NCI-H1436 (cell line): ENCODE data around the gene MAFG.
A peak's percentile ranks its signal among the peaks of the same experiment; 100 is the strongest.
"Not testable (repeated sequence)": the region's sequence is repeated elsewhere in the genome, so short reads cannot be mapped to it uniquely, and the experiment has no call there.

Source experiments
- DNase-seq: peaks from one replicate; lab custom pipeline; 2025; lab: John Stamatoyannopoulos, UW

Gene MAFG

DNA sequence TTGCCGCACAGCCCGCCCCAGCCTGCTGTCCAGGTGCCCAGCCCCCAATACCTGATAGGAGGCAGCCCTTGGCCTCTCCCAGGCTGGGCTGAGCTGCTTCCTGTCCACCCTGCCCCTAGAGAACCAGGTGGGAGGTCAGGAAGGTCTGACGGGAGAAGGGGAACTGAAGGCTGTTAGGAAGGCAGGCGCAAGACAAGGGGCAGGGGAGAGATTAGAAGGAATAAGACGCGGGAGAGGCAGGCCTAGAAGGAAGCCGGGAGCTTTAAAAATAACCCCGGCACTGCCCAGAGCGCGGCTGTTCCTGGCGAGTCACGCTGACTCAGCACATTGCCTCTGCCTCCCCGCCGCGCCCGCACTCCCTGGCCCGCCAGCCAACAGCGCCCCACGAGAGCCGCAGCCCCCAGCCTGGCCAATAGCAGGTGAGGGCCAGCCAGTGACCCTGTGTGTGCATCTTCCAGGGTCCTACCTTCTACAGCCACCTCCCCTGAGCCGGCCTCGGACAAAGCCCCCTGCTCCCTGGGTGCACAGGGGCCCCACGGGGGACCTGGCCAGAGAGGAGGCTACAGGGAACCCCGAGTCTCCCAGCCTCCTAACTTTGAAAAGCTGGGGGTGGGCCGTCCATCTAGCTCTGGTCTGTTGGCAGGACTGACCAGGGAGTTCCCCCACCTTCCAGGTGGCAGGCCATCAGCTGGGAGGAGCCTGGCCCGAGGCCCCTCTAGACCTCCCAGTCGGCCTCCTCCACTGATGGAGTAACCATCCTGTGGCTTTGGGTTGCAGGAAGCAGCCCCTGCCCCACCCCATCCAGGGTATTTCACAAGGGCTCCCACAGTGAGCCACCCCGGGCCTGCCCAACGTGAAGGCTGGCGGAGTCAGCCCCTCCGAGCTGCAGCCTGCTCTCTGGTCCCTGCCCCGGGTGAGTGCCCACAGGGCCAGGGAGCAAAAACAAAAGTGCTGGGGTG is 4.0 kb downstream of the MAFG start:
- no peak for DNase-seq

GRCh38 chr17:81922566-81923301 is 4.8 kb downstream of the MAFG start:
- no peak for DNase-seq

- DNase-seq, result no peak
Observed at GRCh38 chr17:81921996-81922565, 5.5 kb downstream of the MAFG start.

DNA sequence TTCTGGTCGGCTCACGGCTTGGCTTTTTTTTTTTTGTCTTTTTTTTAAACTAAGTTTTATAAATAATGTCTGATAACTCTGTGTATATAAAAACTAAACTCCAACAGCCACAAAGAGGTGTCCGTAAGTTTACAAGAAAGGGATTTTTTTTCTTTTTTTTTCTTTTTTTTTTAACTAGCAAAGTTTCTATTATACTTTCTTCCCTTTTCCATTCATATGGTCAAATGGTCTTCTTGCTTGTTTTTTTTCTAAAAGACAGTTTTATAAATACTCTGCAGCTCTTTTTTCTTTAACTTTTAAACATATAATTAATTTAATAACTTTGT is 6.0 kb downstream of the MAFG start:
- DNase-seq, result no peak

DNA sequence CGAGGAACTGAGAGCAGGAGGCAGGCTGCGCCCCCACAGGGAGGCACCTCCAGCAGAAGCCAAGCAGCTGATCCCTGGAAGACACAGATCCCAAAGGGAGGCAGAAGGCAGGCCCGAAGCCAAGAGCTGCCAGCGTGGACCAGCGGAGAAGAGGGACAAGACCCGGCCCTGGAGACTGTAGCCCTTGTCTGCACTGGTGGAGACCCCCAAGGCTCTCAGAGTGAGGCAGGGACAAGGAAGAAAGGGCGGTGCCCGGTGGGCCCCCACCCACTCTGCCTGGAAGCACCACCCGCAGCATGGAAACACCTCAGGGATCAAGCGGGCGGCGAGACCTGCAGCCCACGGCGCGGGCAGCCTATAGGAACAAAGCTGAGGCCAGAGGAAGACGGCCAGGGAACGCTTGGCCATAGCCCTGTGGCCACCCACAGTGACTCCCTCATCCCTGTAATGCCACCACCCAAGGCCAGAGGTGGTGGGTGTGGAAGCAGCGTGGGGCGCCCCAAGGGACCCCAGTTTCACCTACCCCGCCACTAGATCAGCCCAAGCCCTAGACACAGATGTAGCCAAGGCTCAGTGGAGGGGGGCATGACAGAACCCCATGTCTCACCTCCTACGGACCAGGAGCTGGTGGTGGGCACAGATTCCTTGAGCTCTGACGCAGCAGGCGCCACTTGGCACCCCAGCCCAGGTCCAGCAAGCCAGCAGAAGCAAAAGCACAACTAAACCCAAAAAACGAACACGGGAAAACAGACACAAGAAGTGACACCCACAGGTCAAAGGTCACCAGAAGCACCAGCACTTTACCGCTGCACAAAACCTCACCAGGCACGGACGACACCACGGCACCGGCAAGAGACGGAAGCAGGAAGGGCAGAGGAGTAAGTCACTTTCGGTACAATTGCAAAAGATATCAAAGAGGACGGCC is 6.7 kb downstream of the MAFG start:
- DNase-seq, result no peak

- no peak for DNase-seq
Observed at GRCh38 chr17:81918832-81919545, 8.5 kb downstream of the MAFG start.

DNA sequence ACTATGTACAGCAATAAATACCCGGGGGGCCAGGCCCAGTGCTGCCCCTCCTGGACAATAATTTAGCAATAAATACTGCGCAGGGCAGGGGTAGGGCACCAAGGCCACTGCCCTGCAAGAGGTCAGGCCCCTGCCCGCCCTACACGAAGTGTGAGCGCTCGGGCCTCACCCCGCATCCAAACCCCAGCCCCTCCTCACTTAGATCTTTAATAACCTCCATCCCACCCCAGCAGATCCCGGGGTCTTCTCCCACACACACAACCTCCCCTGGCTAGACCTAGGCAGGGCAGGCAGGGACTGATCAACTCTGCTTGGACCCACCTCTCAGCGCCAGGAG is 9.2 kb downstream of the MAFG start:
- DNase-seq, result not testable (repeated sequence)

- peak; percentile 89 for DNase-seq
Observed at GRCh38 chr17:81917565-81918332, 9.8 kb downstream of the MAFG start, which contains the start of gene SIRT7. SIRT7 (minus strand) TSS chr17:81918176; CDS start chr17:81918131, 45 bp downstream.

DNA sequence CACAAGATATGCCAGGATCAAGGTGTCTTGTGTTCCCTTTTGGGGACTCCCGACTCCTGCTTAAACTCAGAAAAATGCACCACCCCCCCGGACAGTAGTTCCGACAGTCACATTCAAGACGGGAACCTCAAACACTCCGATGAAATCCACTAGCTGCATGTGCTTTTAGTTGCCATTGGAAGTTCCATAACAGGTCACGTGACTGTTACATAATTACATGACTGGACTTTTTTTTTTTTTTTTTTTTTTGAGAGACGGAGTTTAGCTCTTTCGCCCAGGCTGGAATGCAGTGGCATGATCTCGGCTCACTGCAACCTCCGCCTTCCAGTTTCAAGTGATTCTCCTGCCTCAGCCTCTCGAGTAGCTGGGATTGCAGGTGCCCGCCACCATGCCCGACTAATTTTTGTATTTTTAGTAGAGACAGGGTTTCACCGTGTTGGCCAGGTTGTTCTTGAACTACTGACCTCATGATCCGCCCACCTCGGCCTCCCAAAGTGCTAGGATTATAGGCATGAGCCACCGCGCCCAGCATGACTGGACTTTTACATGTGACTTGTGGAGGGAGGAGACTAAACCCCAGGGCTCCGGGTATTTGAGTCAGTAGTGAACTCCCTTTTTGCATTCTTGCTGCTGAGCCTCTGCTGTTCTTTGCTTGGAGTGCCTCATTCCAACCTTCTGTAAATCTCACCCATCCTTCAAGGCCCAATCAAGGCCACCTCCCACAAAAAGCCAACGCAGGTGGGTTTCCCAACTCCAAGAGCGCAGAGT is 11.1 kb downstream of the MAFG start:
- DNase-seq, result no peak

GRCh38 chr17:81915331-81915730 is 12.2 kb downstream of the MAFG start:
- DNase-seq, result no peak

DNA sequence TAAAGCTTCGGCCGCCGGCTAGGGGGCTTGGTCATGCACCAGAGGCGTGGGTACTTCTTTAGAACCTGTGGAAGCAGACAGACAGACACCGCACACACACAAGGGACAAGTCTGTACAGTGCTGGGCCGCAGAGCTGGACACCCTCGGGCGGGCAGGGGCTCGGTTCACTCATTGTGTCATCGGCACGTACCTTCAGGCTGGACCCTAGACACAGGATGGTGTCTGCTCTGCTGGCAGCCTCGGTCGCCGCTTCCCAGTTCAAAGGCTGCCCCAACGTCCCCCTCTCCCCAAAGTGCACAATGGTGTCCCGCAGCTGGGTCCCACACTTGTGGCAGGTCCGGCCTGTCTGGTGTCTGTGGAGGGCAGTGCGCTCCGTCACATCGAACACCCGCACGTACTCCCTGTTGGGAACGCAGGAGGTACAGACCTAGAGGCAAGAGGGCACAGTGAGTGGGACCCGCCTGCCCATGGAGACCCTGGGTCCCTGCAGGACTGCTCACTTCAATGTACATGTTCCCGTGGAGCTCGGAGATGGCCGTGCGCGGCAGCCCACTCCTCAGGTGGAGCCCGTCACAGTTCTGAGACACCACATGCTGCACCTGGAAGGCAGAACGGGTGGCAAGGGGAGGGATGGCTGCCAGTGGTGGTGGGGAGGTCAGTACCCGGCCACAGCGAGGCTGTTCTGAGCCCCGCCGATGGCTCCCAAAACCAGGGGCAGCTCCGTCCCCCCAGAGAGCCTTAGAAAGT is 13.3 kb downstream of the MAFG start:
- DNase-seq, result no peak

GRCh38 chr17:81913394-81914102 is 14.0 kb downstream of the MAFG start:
- no peak for DNase-seq

DNA sequence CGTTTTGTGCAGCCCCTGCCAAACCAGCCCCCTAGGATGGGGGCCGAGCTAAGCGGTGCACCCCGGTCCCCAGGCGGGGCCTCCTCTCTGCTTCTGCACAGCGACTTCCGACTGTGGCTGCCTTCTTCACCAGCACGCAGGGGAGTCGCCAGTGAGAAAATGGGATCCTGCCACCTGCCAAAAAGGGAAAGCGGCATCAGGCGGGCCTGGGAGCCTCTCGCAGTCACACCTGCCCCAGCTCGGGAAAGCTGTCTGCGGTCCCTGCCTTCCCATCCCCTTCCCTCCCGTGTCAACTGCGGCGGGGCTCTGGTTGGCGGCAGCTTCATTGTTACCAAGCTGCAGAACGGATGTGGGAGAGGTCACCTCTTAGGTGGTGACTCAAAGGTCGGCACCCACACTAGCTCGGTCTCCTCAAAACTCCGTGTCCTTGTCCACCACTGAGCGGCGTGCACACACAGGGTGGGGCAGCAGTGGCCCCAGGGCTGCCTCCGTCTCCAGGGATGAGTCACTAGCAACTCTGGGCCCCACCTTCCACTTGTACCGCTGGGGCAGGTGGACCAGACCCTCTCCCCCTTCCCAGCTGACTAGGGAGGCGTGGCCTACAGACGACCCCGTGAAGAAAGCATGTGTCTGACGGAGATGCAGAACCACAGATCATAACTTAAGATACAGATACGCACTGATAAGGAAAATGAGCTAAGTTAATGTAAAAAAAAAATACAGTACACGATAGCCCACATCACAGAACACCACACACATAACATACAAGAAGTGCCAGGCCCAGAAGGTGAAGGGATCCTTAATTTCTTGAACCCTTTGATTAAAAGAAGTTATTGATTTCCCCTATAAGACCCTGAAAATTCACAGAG is 14.9 kb downstream of the MAFG start:
- no peak for DNase-seq

DNA sequence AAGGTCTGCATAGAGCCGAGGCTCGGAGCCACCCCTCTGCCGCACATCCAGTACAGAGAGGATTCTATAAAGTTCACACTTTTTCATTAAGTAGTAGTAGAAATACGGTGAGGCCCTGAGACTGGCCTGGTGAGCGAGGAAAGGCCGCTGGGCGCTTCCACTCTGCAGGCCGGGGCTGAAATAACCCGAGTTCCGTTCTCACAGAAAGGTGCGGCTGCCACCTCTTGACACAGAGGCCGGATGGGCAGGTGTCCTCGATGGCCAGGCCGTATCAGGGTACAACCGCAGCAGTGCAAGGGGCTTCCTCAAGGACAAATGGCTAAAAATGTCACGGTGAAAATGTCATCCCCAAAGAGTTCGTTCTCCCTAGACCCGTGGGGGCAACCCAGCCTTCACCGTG is 15.6 kb downstream of the MAFG start:
- no peak for DNase-seq

- DNase-seq, result peak; percentile 98
Observed at GRCh38 chr17:81911277-81911961, 16.1 kb downstream of the MAFG start, which contains the start of gene PCYT2. PCYT2 (minus strand) TSS chr17:81911399; CDS start chr17:81911355, 44 bp downstream.

GRCh38 chr17:81910840-81911276 is 16.7 kb downstream of the MAFG start:
- DNase-seq, result no peak
